Effector memory CD4-positive, alpha-beta T cell (primary cell): ENCODE data around the gene CPS1.

Experiments used
- DNase-seq, 3 donors: peaks; one replicate each; pipeline ENCODE4 v3.0.0-alpha.2; 2020
- H3K27ac ChIP-seq: 2 replicates; pipeline ENCODE4 v1.7.0; 2013; ENCODE audit warnings: mild to moderate bottlenecking, low read length, moderate library complexity; ENCODE audit not compliant: insufficient read depth, poor library complexity, severe bottlenecking
- H3K27me3 ChIP-seq: replicated peaks from 2 replicates; pipeline ENCODE4 v1.7.0; 2013; ENCODE audit warnings: mild to moderate bottlenecking, low read length; ENCODE audit not compliant: insufficient read depth, control insufficient read depth, poor library complexity, severe bottlenecking
- H3K36me3 ChIP-seq: 2 replicates; pipeline ENCODE4 v1.7.0; 2013; ENCODE audit warnings: mild to moderate bottlenecking, low read length, moderate library complexity; ENCODE audit not compliant: control insufficient read depth, insufficient read depth
- H3K4me1 ChIP-seq: 2 replicates; pipeline ENCODE4 v1.7.0; 2013; ENCODE audit warnings: low read length, mild to moderate bottlenecking; ENCODE audit not compliant: control insufficient read depth, insufficient read depth, poor library complexity, severe bottlenecking
- H3K4me3 ChIP-seq: 2 replicates; pipeline ENCODE4 v1.7.0; 2013; ENCODE audit warnings: low read length, low read depth, mild to moderate bottlenecking; ENCODE audit not compliant: insufficient read depth, poor library complexity, severe bottlenecking
- H3K9me3 ChIP-seq: 2 replicates; pipeline ENCODE4 v1.7.0; 2013; ENCODE audit warnings: mild to moderate bottlenecking, low read length, moderate library complexity; ENCODE audit not compliant: control insufficient read depth

CPS1 gene

GRCh38 chr2:210531482-210531881, 24.9 kb upstream of the CPS1 start:
- Histone ChIP-seq H3K9me3 (no peaks in the 10 kb centered on the region), H3K4me3 (no peak overlapping the region), H3K36me3 (no peaks in the 10 kb centered on the region), H3K27ac (no peak overlapping the region), H3K4me1 (no peaks in the 10 kb centered on the region), H3K27me3 (no peaks in the 10 kb centered on the region)
- DNase-seq: no peak

GRCh38 chr2:210533389-210533788, 23.0 kb upstream of the CPS1 start:
- Histone ChIP-seq H3K36me3 (no peaks in the 10 kb centered on the region), H3K27me3 (no peaks in the 10 kb centered on the region), H3K4me1 (no peaks in the 10 kb centered on the region), H3K9me3 (no peaks in the 10 kb centered on the region), H3K4me3 (no peak overlapping the region), H3K27ac (no peak overlapping the region)
- DNase-seq: no peak

GRCh38 chr2:210534879-210535278, 21.5 kb upstream of the CPS1 start:
- DNase-seq: no peak
- Histone ChIP-seq H3K27ac (no peak overlapping the region), H3K27me3 (no peaks in the 10 kb centered on the region), H3K4me3 (no peak overlapping the region), H3K4me1 (no peaks in the 10 kb centered on the region), H3K36me3 (no peaks in the 10 kb centered on the region), H3K9me3 (no peaks in the 10 kb centered on the region)

GRCh38 chr2:210536973-210537650, 19.3 kb upstream of the CPS1 start:
- Histone ChIP-seq H3K27me3 (no peaks in the 10 kb centered on the region), H3K9me3 (no peaks in the 10 kb centered on the region), H3K4me3 (no peak overlapping the region), H3K36me3 (no peaks in the 10 kb centered on the region), H3K27ac (no peak overlapping the region), H3K4me1 (no peaks in the 10 kb centered on the region)
- no peak for DNase-seq

GRCh38 chr2:210539035-210539434, 17.4 kb upstream of the CPS1 start:
- no peaks in the 10 kb centered on the region for H3K4me1 ChIP-seq
- DNase-seq: no peak
- no peaks in the 10 kb centered on the region for H3K36me3 ChIP-seq
- no peaks in the 10 kb centered on the region for H3K9me3 ChIP-seq
- H3K27me3 ChIP-seq: no peaks in the 10 kb centered on the region
- H3K27ac ChIP-seq: no peak overlapping the region
- H3K4me3 ChIP-seq: no peak overlapping the region

- Histone ChIP-seq H3K27me3 (no peaks in the 10 kb centered on the region), H3K4me3 (no peak overlapping the region), H3K27ac (no peak overlapping the region), H3K4me1 (no peaks in the 10 kb centered on the region), H3K36me3 (no peaks in the 10 kb centered on the region), H3K9me3 (no peaks in the 10 kb centered on the region)
- no peak for DNase-seq
These were observed 16.6 kb upstream of the CPS1 start for GRCh38 chr2:210539578-210540416.

- H3K27me3 ChIP-seq: no peaks in the 10 kb centered on the region
- no peak overlapping the region for H3K4me3 ChIP-seq
- no peak for DNase-seq
- H3K9me3 ChIP-seq: no peaks in the 10 kb centered on the region
- no peak overlapping the region for H3K27ac ChIP-seq
- H3K36me3 ChIP-seq: no peaks in the 10 kb centered on the region
- H3K4me1 ChIP-seq: no peaks in the 10 kb centered on the region
These were observed 15.9 kb upstream of the CPS1 start for GRCh38 chr2:210540471-210540870.

GRCh38 chr2:210540900-210541289, 15.5 kb upstream of the CPS1 start:
- H3K27ac ChIP-seq: no peak overlapping the region
- no peaks in the 10 kb centered on the region for H3K4me1 ChIP-seq
- no peak for DNase-seq
- H3K4me3 ChIP-seq: no peak overlapping the region
- H3K36me3 ChIP-seq: no peaks in the 10 kb centered on the region
- no peaks in the 10 kb centered on the region for H3K9me3 ChIP-seq
- H3K27me3 ChIP-seq: no peaks in the 10 kb centered on the region

GRCh38 chr2:210541290-210541902, 15.0 kb upstream of the CPS1 start:
- Histone ChIP-seq H3K36me3 (no peaks in the 10 kb centered on the region), H3K4me1 (no peaks in the 10 kb centered on the region), H3K27me3 (no peaks in the 10 kb centered on the region), H3K9me3 (no peaks in the 10 kb centered on the region), H3K27ac (no peak overlapping the region), H3K4me3 (no peak overlapping the region)
- no peak for DNase-seq

GRCh38 chr2:210544007-210544590, 12.3 kb upstream of the CPS1 start:
- H3K27ac ChIP-seq: no peak overlapping the region
- H3K36me3 ChIP-seq: no peaks in the 10 kb centered on the region
- DNase-seq: no peak
- H3K27me3 ChIP-seq: no peaks in the 10 kb centered on the region
- H3K4me1 ChIP-seq: no peaks in the 10 kb centered on the region
- no peak overlapping the region for H3K4me3 ChIP-seq
- no peaks in the 10 kb centered on the region for H3K9me3 ChIP-seq
